ENCODE data around the gene NF2. TPM values are rescaled to one million over a fixed set of nuclear protein-coding genes. Genes with fewer than 3 reads are reported as not detected.

The NF2 gene
- total RNA-seq, 1 donor from 2014 or later = 67.9 TPM

DNA sequence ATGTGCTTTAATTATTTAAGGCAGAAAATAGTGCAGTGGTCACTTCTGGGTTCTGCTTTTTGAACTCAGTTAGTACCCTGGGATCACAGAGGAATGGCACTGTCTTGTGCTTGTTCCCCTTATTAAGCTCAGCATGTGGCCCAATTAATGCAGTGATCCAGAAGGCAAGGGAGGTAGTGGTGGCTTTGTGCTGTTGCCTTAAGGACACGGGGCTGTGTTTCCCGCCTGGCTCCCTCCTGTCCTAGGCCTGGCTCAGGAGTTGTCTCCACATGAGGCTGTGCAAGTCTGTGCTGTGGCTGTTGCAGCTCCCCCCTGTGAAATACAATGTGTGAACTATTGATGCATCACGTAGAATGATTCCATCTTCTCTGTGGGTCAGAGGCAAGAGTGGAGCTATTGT, 67.2 kb downstream of the NF2 start:
- DNase-seq (ENCODE audit: extremely low spot score, unreplicated experiment) = no peak
- Mint-ChIP-seq H3K4me1 (ENCODE audit: unreplicated experiment) (no peaks in the 10 kb centered on the region), H3K27ac (ENCODE audit: unreplicated experiment) (no peak overlapping the region), H3K36me3 (ENCODE audit: unreplicated experiment) (peaks cover 36% of the 10 kb centered on the region), H3K9me3 (ENCODE audit: unreplicated experiment) (no peaks in the 10 kb centered on the region), H3K4me3 (ENCODE audit: unreplicated experiment) (no peak overlapping the region), H3K27me3 (ENCODE audit: unreplicated experiment) (no peaks in the 10 kb centered on the region)
- TF ChIP-seq, protein P1, sequence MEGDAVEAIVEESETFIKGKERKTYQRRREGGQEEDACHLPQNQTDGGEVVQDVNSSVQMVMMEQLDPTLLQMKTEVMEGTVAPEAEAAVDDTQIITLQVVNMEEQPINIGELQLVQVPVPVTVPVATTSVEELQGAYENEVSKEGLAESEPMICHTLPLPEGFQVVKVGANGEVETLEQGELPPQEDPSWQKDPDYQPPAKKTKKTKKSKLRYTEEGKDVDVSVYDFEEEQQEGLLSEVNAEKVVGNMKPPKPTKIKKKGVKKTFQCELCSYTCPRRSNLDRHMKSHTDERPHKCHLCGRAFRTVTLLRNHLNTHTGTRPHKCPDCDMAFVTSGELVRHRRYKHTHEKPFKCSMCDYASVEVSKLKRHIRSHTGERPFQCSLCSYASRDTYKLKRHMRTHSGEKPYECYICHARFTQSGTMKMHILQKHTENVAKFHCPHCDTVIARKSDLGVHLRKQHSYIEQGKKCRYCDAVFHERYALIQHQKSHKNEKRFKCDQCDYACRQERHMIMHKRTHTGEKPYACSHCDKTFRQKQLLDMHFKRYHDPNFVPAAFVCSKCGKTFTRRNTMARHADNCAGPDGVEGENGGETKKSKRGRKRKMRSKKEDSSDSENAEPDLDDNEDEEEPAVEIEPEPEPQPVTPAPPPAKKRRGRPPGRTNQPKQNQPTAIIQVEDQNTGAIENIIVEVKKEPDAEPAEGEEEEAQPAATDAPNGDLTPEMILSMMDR (IDR thresholded peaks at IDR 0.05) = no peak

- Mint-ChIP-seq H3K4me3 (ENCODE audit: unreplicated experiment) (no peak overlapping the region), H3K36me3 (ENCODE audit: unreplicated experiment) (peaks cover 45% of the 10 kb centered on the region), H3K4me1 (ENCODE audit: unreplicated experiment) (no peaks in the 10 kb centered on the region), H3K27me3 (ENCODE audit: unreplicated experiment) (no peaks in the 10 kb centered on the region), H3K9me3 (ENCODE audit: unreplicated experiment) (no peaks in the 10 kb centered on the region), H3K27ac (ENCODE audit: unreplicated experiment) (no peak overlapping the region)
- TF ChIP-seq, protein P1 (IDR thresholded peaks at IDR 0.05) = no peak
- DNase-seq (ENCODE audit: extremely low spot score, unreplicated experiment) = no peak
These were observed 70.1 kb downstream of the NF2 start for GRCh38 chr22:29673361-29674066.

- no peaks in the 10 kb centered on the region for H3K9me3 Mint-ChIP-seq (ENCODE audit: unreplicated experiment)
These were observed 70.7 kb downstream of the NF2 start for GRCh38 chr22:29674121-29674520.

DNA sequence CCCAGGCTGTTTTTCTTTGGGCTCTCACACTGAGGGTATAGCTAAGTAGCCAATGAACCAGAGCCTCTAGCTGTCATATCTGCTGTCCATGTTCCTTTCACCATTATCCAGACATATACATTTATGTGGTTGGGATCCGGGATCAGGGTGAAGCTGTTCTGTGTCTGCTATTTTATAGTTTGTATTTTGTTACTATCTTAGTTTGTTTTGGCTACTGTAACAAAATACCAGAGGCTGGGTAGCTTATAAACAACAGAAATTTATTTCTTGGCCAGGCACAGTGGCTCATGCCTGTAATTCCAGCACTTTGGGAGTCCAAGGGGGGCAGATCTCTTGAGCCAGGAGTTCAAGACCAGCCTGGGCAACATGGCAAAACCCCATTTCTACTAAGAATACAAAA, 75.9 kb downstream of the NF2 start:
- TF ChIP-seq, protein P1 (IDR thresholded peaks at IDR 0.05) = no peak
- no peak overlapping the region for H3K27ac Mint-ChIP-seq (ENCODE audit: unreplicated experiment)
- H3K27me3 Mint-ChIP-seq (ENCODE audit: unreplicated experiment) = no peaks in the 10 kb centered on the region
- no peak overlapping the region for H3K4me3 Mint-ChIP-seq (ENCODE audit: unreplicated experiment)
- no peak for DNase-seq (ENCODE audit: extremely low spot score, unreplicated experiment)
- no peaks in the 10 kb centered on the region for H3K4me1 Mint-ChIP-seq (ENCODE audit: unreplicated experiment)
- peaks cover 50% of the 10 kb centered on the region for H3K36me3 Mint-ChIP-seq (ENCODE audit: unreplicated experiment)
- no peaks in the 10 kb centered on the region for H3K9me3 Mint-ChIP-seq (ENCODE audit: unreplicated experiment)

More at GRCh38 chr22:29674121-29674520, 70.7 kb downstream of the NF2 start:
- no peak for DNase-seq (ENCODE audit: extremely low spot score, unreplicated experiment)
- Mint-ChIP-seq H3K4me1 (ENCODE audit: unreplicated experiment) (no peaks in the 10 kb centered on the region), H3K36me3 (ENCODE audit: unreplicated experiment) (peaks cover 46% of the 10 kb centered on the region), H3K27ac (ENCODE audit: unreplicated experiment) (no peak overlapping the region), H3K27me3 (ENCODE audit: unreplicated experiment) (no peaks in the 10 kb centered on the region), H3K4me3 (ENCODE audit: unreplicated experiment) (no peak overlapping the region)
- TF ChIP-seq, protein P1 (IDR thresholded peaks at IDR 0.05) = no peak

GRCh38 chr22:29683536-29683935, 80.1 kb downstream of the NF2 start:
- DNase-seq (ENCODE audit: extremely low spot score, unreplicated experiment) = no peak
- H3K36me3 Mint-ChIP-seq (ENCODE audit: unreplicated experiment) = peaks cover 32% of the 10 kb centered on the region
- H3K4me3 Mint-ChIP-seq (ENCODE audit: unreplicated experiment) = no peak overlapping the region
- H3K9me3 Mint-ChIP-seq (ENCODE audit: unreplicated experiment) = no peaks in the 10 kb centered on the region
- H3K4me1 Mint-ChIP-seq (ENCODE audit: unreplicated experiment) = peaks cover 2% of the 10 kb centered on the region
- no peaks in the 10 kb centered on the region for H3K27me3 Mint-ChIP-seq (ENCODE audit: unreplicated experiment)
- no peak overlapping the region for H3K27ac Mint-ChIP-seq (ENCODE audit: unreplicated experiment)
- TF ChIP-seq, protein P1 (IDR thresholded peaks at IDR 0.05) = no peak
